Mesodermal cell (in vitro differentiated cells): Measurements from ENCODE around the gene ROCK2.

ENCODE experiments used
- H3K27ac ChIP-seq: 2 replicates; pipeline ENCODE4 v1.7.0; 2013; ENCODE audit warnings: mild to moderate bottlenecking, low read depth, low read length, moderate library complexity; ENCODE audit not compliant: severe bottlenecking
- H3K36me3 ChIP-seq: 2 replicates; pipeline ENCODE4 v1.7.1; 2013; ENCODE audit warnings: mild to moderate bottlenecking, low read length, moderate library complexity; ENCODE audit not compliant: control insufficient read depth, insufficient read depth
- H3K4me1 ChIP-seq: one replicate; pipeline ENCODE4 v1.7.1; 2013; ENCODE audit warnings: mild to moderate bottlenecking, low read length; ENCODE audit not compliant: insufficient read depth, control insufficient read depth, poor library complexity, severe bottlenecking
- H3K4me3 ChIP-seq: 2 replicates; pipeline ENCODE4 v1.7.0; 2013; ENCODE audit warnings: low read length, control low read depth, mild to moderate bottlenecking; ENCODE audit not compliant: insufficient read depth, poor library complexity, severe bottlenecking; ENCODE audit errors: extremely low read depth
- H3K9me3 ChIP-seq: 2 replicates; pipeline ENCODE4 v1.7.1; 2013; ENCODE audit warnings: mild to moderate bottlenecking, low read length, moderate library complexity; ENCODE audit not compliant: control insufficient read depth
- WGBS, 2 experiments: methylation state at CpG; one replicate each; pipeline ENCODE4 v1.1.5; 2013; ENCODE audit warnings: missing lambda C conversion rate in 2 of 2; ENCODE audit not compliant: insufficient coverage in 2 of 2; 5-methylcytosine and 5-hydroxymethylcytosine counted together

The ROCK2 gene

DNA sequence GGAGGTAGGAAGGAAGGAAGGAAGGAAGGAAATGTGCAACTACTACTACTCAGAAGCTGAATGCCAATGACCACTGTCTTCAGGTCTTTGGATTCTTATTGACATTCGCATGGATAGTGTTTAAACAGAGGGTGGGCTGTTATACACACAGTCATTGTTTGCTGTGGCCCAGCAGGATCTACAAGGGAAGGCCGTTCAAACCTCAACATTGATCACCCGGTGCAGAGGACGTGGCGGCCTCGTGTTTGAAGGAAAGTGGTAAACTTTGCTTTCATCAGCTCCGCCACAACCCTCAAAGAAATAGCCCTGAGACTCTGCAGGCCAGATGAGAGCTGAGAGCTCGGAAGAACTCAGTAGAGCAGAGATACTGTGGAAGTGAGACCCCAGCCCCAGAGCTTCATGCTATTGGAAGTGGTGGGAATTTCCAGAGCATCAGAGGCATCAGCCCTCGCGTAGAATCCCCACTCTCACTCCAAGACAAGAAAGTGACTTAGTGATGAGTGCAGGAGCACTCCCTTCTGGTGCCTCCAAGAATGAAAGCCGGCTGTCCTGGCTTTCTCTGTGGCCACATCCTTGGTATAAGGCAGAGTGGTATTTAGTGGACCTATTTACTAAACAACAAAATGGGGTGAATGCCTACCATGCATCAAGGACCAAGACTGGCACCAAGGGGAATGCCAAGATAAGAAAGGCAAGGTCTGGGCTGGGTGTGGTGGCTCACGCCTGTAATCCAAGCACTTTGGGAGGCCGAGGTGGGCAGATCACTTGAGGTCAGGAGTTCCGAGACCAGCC lies 10.1 kb upstream of the ROCK2 start:
- Histone ChIP-seq H3K9me3 (no peaks in the 10 kb centered on the region), H3K4me1 (peaks cover 4% of the 10 kb centered on the region), H3K27ac (no peak overlapping the region), H3K36me3 (no peaks in the 10 kb centered on the region), H3K4me3 (no peak overlapping the region)
- WGBS, 2 experiments: 85 to 87% methylated on average over 7 of the region's 14 CpGs

- Histone ChIP-seq H3K4me1 (peaks cover 4% of the 10 kb centered on the region), H3K27ac (no peak overlapping the region), H3K9me3 (no peaks in the 10 kb centered on the region), H3K4me3 (no peak overlapping the region), H3K36me3 (no peaks in the 10 kb centered on the region)
- 95 to 97% methylated on average over 7 to 8 of the region's 10 CpGs for WGBS, 2 experiments
Observed at GRCh38 chr2:11352781-11353537, 8.5 kb upstream of the ROCK2 start.

- Histone ChIP-seq H3K4me3 (no peak overlapping the region), H3K9me3 (no peaks in the 10 kb centered on the region), H3K27ac (no peak overlapping the region), H3K4me1 (peaks cover 14% of the 10 kb centered on the region), H3K36me3 (no peaks in the 10 kb centered on the region)
- WGBS, 2 experiments: 70 to 73% methylated on average over 5 of the region's 5 CpGs
Observed at GRCh38 chr2:11348209-11348749, 3.8 kb upstream of the ROCK2 start.

- H3K4me1 ChIP-seq: peaks cover 14% of the 10 kb centered on the region
- 90 to 100% methylated on average over 2 to 6 of the region's 7 CpGs for WGBS, 2 experiments
- no peak overlapping the region for H3K27ac ChIP-seq
- no peaks in the 10 kb centered on the region for H3K36me3 ChIP-seq
- no peaks in the 10 kb centered on the region for H3K9me3 ChIP-seq
- no peak overlapping the region for H3K4me3 ChIP-seq
Observed at GRCh38 chr2:11347403-11347959, 3.0 kb upstream of the ROCK2 start.

DNA sequence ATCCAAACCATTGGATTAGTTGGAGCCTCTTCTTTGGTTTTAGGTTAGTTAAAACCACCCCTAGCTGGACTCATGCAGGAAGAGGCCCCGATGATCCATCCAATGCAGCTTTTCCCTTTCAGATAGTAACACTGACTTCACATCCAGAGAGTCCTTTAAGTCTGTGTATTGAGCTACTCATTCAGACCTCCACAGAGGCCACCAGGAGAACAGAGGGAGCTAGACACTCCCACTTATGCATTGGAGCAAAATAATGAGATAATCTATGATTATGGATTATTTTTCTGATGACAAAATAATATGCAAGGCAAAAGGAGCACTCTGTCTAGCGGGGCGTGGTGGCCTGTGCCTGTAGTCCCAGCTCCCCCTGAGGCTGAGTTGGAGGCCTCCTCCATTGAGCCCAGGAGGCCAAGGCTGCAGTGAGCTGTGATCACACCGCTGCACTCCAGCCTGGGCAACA lies 1.6 kb upstream of the ROCK2 start:
- peak overlapping the region; percentile 48 for H3K4me3 ChIP-seq
- no peaks in the 10 kb centered on the region for H3K9me3 ChIP-seq
- WGBS, 2 experiments: 89 to 92% methylated on average over 2 to 3 of the region's 4 CpGs
- H3K27ac ChIP-seq: peak overlapping the region; percentile 100
- H3K4me1 ChIP-seq: peaks cover 24% of the 10 kb centered on the region
- no peaks in the 10 kb centered on the region for H3K36me3 ChIP-seq

- 2 to 5% methylated on average over 50 to 51 of the region's 58 CpGs for WGBS, 2 experiments
- Histone ChIP-seq H3K27ac (peak overlapping the region; percentile 100), H3K4me1 (peaks cover 26% of the 10 kb centered on the region), H3K9me3 (no peaks in the 10 kb centered on the region), H3K4me3 (peak overlapping the region; percentile 48), H3K36me3 (no peaks in the 10 kb centered on the region)
Observed at GRCh38 chr2:11344956-11345677, 681 bp upstream of the ROCK2 start.

DNA sequence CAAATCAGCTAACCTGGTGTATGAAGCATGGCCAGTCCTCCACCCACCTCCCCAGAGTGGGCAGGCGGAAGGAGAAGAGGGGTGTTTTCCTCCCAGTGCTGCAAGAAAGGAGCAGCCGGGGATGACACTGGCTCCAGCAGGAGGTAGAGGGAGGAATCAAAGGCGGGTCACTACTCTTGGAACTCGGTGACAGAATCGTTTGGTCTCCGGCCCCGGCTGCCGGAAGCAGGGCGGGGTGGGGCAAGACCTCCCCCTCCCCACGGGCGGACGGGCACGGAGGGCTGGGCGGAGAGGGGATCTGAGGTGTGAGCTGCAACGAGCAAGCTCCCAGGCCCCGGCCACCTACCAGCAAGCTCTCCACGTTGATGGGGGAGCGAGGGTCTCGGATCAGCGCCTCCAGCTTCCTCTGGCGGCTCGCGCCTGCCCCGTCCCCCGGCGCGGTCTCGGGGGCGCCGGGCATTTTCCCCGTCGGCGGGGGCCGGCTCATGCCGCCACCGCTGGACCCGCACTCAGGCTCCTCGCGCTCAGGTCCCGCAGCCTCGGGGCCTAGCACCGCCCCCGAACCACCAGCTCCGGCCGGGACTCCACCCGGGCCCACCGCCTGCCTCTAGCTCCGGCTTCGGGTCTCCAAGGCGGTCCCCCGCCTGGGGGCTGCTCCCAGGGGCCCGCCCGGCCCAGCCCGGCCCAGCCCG lies 640 bp downstream of the ROCK2 start:
- H3K9me3 ChIP-seq: no peaks in the 10 kb centered on the region
- H3K4me1 ChIP-seq: peaks cover 26% of the 10 kb centered on the region
- peak overlapping the region; percentile 91 for H3K27ac ChIP-seq
- no peaks in the 10 kb centered on the region for H3K36me3 ChIP-seq
- WGBS, 2 experiments: 0% methylated on average over 37 to 39 of the region's 55 CpGs
- H3K4me3 ChIP-seq: peak overlapping the region; percentile 99

DNA sequence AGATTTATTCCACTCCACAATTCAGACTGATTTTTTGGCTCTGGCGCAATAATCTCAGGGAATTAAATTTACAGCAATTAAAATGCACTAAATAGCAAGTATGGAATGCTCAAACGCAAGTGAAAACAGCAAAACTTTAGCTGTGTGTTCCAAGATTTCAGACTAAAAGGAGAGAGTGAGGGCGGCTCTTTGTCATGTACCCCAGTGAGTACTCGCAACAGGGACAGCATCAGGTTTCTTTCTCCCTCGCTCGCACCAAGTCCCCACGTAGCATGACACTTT lies 1.1 kb downstream of the ROCK2 start:
- WGBS, 2 experiments: 0% methylated on average over 3 to 5 of the region's 7 CpGs
- Histone ChIP-seq H3K4me3 (peak overlapping the region; percentile 99), H3K4me1 (peaks cover 26% of the 10 kb centered on the region), H3K36me3 (peaks cover under 1% of the 10 kb centered on the region), H3K27ac (peak overlapping the region; percentile 91), H3K9me3 (no peaks in the 10 kb centered on the region)

DNA sequence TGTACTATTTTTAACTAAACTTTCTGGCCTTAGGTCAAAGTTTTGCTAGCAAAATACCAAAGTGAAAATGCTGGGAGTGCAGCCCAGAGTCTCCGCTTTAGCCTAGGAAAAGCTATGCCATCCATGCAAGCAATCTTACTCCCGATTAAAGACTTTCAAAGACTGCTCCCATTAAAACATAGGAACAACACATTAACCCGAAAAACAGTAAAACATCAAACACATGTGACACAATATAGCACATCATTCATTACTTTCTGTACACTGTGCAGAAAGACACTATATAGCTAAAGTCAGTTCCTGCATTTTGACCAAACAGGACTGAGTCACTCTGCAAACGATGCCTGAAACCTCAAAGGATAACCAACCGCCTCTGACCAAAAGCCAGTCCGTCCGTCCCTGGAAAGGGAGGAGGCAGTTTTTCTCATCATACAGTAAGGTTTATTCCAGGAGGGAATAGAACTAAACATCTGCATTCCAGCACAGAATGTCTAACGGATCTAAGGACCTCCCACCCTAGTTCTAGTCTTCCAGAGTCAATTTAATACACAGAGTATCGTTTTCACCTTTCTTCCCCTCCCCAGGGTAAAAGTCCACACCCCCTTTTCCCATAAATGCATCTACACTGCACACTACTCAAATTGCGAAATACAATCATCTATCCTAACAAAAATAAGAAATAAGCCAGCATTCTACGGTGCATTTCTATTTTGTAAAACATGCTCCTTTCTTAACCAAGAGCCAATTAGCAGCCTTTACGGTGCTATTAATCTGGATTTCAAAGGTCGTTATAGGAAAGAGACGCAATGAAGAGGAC lies 1.7 kb downstream of the ROCK2 start:
- H3K27ac ChIP-seq: peak overlapping the region; percentile 91
- H3K4me3 ChIP-seq: peak overlapping the region; percentile 99
- H3K36me3 ChIP-seq: peaks cover 6% of the 10 kb centered on the region
- no peaks in the 10 kb centered on the region for H3K9me3 ChIP-seq
- H3K4me1 ChIP-seq: peaks cover 26% of the 10 kb centered on the region
- 11 to 17% methylated on average over 6 to 10 of the region's 14 CpGs for WGBS, 2 experiments
